Vagina (tissue), 2 donors: ENCODE measurements around the gene LRRC61. TPM values are rescaled to one million over a fixed set of nuclear protein-coding genes. Genes with fewer than 3 reads are reported as not detected.

Experiments
- DNase-seq, 2 donors: peaks; one replicate each; pipeline ENCODE4 v3.0.0-alpha.2; 2017; ENCODE audit errors: extremely low spot score in 2 of 2
- H3K27ac ChIP-seq: fragments of 200-600 bp; sonication (generic); one replicate; pipeline ENCODE4 v1.5.1; 2019
- H3K27me3 ChIP-seq: fragments of 200-600 bp; sonication (generic); one replicate; pipeline ENCODE4 v1.5.1; 2019
- H3K36me3 ChIP-seq, 2 donors: fragments of 200-600 bp; sonication (generic); one replicate each; pipeline ENCODE4 v1.5.1; 2017 to 2019
- H3K4me1 ChIP-seq: fragments of 200-600 bp; sonication (generic); one replicate; pipeline ENCODE4 v1.5.1; 2019
- H3K4me3 ChIP-seq, 2 donors: fragments of 200-600 bp; sonication (generic); 1 replicate in 1 of 2; 2 replicates in 1 of 2; pipeline ENCODE4 v1.5.1; 2016 to 2019
- H3K9me3 ChIP-seq: fragments of 200-600 bp; sonication (generic); one replicate; pipeline ENCODE4 v1.5.1; 2019
- POLR2A ChIP-seq, 2 donors: fragments of 450-650 bp; IDR thresholded peaks; one replicate each; pipeline ENCODE4 v1.6.1; 2017; ENCODE audit warnings: antibody characterized with exemption in 2 of 2, mild to moderate bottlenecking in 2 of 2, moderate library complexity in 2 of 2
- POLR2AphosphoS5 ChIP-seq, 2 donors: sonication (generic); formaldehyde crosslinking; IDR thresholded peaks; one replicate each; pipeline ENCODE4 v1.9.0; 2017; ENCODE audit warnings: antibody characterized with exemption in 2 of 2, mild to moderate bottlenecking in 2 of 2, low read depth in 1 of 2; ENCODE audit not compliant: insufficient read depth in 1 of 2
- intact Hi-C: fragments of 100-400 bp; cut with DNase I; formaldehyde crosslinking; loops from one replicate; pipeline ENCODE4 v1.15.1; 2023
- total RNA-seq: library from RNA; depleted of rRNA; stranded (reverse); fragments of >200 nt; gene quantifications from one replicate; pipeline ENCODE4 v1.2.3, GENCODE V29; 2016
- TF ChIP-seq, protein P1 (sequence below), 3 experiments: fragments of 450-650 bp in 2 of 3; fragments of 200-600 bp in 1 of 3; sonication (generic) in 1 of 3; IDR thresholded peaks; one replicate each; pipeline ENCODE4 v1.5.1; 2017 to 2019; ENCODE audit warnings: antibody characterized with exemption in 3 of 3, mild to moderate bottlenecking in 2 of 3, moderate library complexity in 2 of 3

LRRC61 gene
- total RNA-seq, 1 donor from 2014 or later: 14.0 TPM

DNA sequence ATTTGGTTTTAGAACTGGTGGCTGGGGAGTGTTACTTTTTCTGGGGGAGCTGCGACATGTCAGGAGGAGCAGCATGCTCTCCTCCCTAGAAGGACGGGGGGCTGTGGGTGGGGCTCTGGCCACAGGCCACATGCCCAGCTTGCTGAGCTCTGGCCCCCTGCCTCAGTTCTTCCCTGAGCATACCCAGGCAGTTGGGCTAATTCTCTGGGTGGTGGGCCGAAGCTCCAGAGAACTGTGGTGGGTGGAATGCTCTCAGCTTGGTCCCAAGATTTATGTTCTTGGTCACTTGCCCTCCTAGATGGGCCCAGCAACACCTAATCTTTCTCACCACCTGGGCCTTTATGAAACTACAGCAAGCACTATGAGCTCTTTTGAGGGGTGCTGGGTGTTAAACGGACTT lies 50.9 kb downstream of the LRRC61 start:
- Histone ChIP-seq H3K9me3 (no peaks in the 10 kb centered on the region), H3K27me3 (no peaks in the 10 kb centered on the region), H3K36me3 (peaks cover 0 to 22% of the 10 kb centered on the region in 2 donors), H3K4me1 (peaks cover 44% of the 10 kb centered on the region), H3K27ac (no peak overlapping the region), H3K4me3 (no peak overlapping the region)
- intact Hi-C loops: no loop called here
- DNase-seq: no peak
- TF ChIP-seq, protein P1, sequence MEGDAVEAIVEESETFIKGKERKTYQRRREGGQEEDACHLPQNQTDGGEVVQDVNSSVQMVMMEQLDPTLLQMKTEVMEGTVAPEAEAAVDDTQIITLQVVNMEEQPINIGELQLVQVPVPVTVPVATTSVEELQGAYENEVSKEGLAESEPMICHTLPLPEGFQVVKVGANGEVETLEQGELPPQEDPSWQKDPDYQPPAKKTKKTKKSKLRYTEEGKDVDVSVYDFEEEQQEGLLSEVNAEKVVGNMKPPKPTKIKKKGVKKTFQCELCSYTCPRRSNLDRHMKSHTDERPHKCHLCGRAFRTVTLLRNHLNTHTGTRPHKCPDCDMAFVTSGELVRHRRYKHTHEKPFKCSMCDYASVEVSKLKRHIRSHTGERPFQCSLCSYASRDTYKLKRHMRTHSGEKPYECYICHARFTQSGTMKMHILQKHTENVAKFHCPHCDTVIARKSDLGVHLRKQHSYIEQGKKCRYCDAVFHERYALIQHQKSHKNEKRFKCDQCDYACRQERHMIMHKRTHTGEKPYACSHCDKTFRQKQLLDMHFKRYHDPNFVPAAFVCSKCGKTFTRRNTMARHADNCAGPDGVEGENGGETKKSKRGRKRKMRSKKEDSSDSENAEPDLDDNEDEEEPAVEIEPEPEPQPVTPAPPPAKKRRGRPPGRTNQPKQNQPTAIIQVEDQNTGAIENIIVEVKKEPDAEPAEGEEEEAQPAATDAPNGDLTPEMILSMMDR (IDR thresholded peaks at IDR 0.05): no peak
- TF ChIP-seq POLR2A (IDR thresholded peaks at IDR 0.05) (no peak), POLR2AphosphoS5 (IDR thresholded peaks at IDR 0.05; ENCODE audit: insufficient read depth in 1 of 2, low read depth in 1 of 2) (no peak)

DNA sequence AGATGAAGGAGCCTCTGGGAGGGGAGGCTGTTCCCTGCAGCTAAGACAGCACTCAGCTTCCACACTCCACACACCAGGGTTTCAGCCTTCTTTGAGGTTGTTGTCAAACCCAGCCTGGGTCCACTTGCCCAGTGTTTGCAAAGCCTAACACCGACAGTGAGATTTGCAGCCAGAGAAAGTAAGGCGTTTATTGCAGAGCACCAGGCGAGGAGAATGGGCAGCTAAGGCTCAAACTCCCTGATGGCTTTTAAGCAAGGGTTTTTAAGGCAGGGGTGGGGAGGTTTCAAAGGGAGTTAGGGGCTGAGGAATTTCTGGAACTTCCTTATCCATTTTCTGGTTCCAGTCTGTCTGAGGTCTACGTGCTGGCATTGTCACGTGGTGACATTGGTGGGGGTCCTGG lies 51.3 kb downstream of the LRRC61 start:
- TF ChIP-seq, protein P1 (IDR thresholded peaks at IDR 0.05): no peak
- no peak for TF ChIP-seq POLR2AphosphoS5 (IDR thresholded peaks at IDR 0.05; ENCODE audit: insufficient read depth in 1 of 2, low read depth in 1 of 2)
- no peak for TF ChIP-seq POLR2A (IDR thresholded peaks at IDR 0.05)
- no peak for DNase-seq
- H3K4me3 ChIP-seq: no peak overlapping the region
- H3K9me3 ChIP-seq: no peaks in the 10 kb centered on the region
- no peaks in the 10 kb centered on the region for H3K27me3 ChIP-seq
- H3K27ac ChIP-seq: no peak overlapping the region
- peaks cover 39% of the 10 kb centered on the region for H3K4me1 ChIP-seq
- intact Hi-C loops: no loop called here
- peaks cover 0 to 22% of the 10 kb centered on the region in 2 donors for H3K36me3 ChIP-seq

GRCh38 chr7:150375662-150376521 lies 52.7 kb downstream of the LRRC61 start:
- TF ChIP-seq, protein P1 (IDR thresholded peaks at IDR 0.05): no peak
- no peak for TF ChIP-seq POLR2A (IDR thresholded peaks at IDR 0.05)
- no peak for TF ChIP-seq POLR2AphosphoS5 (IDR thresholded peaks at IDR 0.05; ENCODE audit: insufficient read depth in 1 of 2, low read depth in 1 of 2)
- H3K27ac ChIP-seq: no peak overlapping the region
- no peaks in the 10 kb centered on the region for H3K9me3 ChIP-seq
- H3K27me3 ChIP-seq: no peaks in the 10 kb centered on the region
- intact Hi-C loops: no loop called here
- H3K36me3 ChIP-seq: peaks cover 0 to 21% of the 10 kb centered on the region in 2 donors
- no peak for DNase-seq
- no peak overlapping the region for H3K4me3 ChIP-seq
- H3K4me1 ChIP-seq: peaks cover 39% of the 10 kb centered on the region

DNA sequence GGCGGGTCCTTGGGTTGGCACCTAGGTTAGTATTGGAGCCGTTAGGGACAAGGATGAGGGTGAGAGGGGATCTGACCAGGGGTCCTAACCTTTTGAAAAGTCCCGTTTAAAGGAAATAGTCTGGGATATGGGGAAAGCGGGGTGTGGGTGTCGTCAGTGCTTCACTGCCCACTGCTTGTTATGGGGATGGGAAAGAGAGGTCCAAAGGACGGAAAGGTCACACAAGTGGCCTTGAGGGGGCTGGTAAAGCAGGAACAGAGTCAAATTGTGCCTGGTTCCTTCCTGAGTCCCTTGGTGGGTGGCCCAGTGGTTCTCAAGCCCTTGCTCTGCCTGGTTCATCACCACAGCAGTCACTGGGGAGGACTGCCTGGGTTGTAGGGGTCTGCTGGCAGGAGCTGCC lies 53.4 kb downstream of the LRRC61 start:
- no peaks in the 10 kb centered on the region for H3K27me3 ChIP-seq
- no peak overlapping the region for H3K4me3 ChIP-seq
- no peak for DNase-seq
- no peaks in the 10 kb centered on the region for H3K9me3 ChIP-seq
- peaks cover 41% of the 10 kb centered on the region for H3K4me1 ChIP-seq
- peaks cover 0 to 14% of the 10 kb centered on the region in 2 donors for H3K36me3 ChIP-seq
- intact Hi-C loops: no loop called here
- no peak overlapping the region for H3K27ac ChIP-seq
- TF ChIP-seq, protein P1 (IDR thresholded peaks at IDR 0.05): no peak
- TF ChIP-seq POLR2A (IDR thresholded peaks at IDR 0.05): no peak
- no peak for TF ChIP-seq POLR2AphosphoS5 (IDR thresholded peaks at IDR 0.05; ENCODE audit: insufficient read depth in 1 of 2, low read depth in 1 of 2)

- Histone ChIP-seq H3K27ac (no peak overlapping the region), H3K27me3 (no peaks in the 10 kb centered on the region), H3K36me3 (peaks cover 0 to 8% of the 10 kb centered on the region in 2 donors), H3K4me1 (peaks cover 46% of the 10 kb centered on the region), H3K4me3 (no peak overlapping the region), H3K9me3 (no peaks in the 10 kb centered on the region)
- TF ChIP-seq, protein P1 (IDR thresholded peaks at IDR 0.05): no peak
- no peak for TF ChIP-seq POLR2AphosphoS5 (IDR thresholded peaks at IDR 0.05; ENCODE audit: insufficient read depth in 1 of 2, low read depth in 1 of 2)
- no peak for TF ChIP-seq POLR2A (IDR thresholded peaks at IDR 0.05)
- no peak for DNase-seq
- intact Hi-C loops: no loop called here
Measured at GRCh38 chr7:150377196-150377595, 54.0 kb downstream of the LRRC61 start.
